ENCODE results near the gene PLCB2. TPM values are rescaled to one million over a fixed set of nuclear protein-coding genes. Genes with fewer than 3 reads are reported as not detected.

The PLCB2 gene
- polyA plus RNA-seq, 1 of the 3 experiments (the other 2 are of a cell fraction) = 0.15 TPM

DNA sequence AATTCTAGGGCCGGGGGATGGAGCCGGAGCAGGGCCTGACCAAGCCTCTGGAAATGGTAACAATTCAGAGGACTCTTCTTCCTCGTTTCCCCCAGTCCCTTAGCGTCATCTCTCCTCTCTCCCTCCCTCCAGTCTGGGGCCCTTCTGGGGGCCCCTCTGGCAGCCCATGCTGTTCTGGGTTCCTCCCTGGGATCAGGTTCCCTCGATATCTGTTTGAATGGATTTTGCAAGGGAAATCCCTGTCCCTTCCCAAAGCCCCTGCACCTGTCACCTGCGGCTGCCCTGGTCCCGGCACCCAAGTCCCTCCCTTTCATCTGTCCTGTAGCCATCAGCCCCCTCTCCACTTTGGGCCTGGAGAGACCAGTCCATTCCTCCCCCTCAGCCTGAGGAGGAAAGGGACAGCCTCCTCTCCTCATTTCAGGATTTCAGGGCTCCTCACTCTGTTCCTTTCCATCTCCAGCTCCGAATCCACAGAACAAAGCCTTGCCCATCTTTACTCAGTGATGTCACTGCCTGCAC lies 1.7 kb upstream of the PLCB2 start (continued):
- TF ChIP-seq, protein P1, sequence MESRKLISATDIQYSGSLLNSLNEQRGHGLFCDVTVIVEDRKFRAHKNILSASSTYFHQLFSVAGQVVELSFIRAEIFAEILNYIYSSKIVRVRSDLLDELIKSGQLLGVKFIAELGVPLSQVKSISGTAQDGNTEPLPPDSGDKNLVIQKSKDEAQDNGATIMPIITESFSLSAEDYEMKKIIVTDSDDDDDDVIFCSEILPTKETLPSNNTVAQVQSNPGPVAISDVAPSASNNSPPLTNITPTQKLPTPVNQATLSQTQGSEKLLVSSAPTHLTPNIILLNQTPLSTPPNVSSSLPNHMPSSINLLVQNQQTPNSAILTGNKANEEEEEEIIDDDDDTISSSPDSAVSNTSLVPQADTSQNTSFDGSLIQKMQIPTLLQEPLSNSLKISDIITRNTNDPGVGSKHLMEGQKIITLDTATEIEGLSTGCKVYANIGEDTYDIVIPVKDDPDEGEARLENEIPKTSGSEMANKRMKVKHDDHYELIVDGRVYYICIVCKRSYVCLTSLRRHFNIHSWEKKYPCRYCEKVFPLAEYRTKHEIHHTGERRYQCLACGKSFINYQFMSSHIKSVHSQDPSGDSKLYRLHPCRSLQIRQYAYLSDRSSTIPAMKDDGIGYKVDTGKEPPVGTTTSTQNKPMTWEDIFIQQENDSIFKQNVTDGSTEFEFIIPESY (IDR thresholded peaks at IDR 0.05; ENCODE audit: borderline replicate concordance, low read depth) = no peak
- TF ChIP-seq GATA2 (CRISPR knock-in tag; IDR thresholded peaks at IDR 0.05) = no peak

DNA sequence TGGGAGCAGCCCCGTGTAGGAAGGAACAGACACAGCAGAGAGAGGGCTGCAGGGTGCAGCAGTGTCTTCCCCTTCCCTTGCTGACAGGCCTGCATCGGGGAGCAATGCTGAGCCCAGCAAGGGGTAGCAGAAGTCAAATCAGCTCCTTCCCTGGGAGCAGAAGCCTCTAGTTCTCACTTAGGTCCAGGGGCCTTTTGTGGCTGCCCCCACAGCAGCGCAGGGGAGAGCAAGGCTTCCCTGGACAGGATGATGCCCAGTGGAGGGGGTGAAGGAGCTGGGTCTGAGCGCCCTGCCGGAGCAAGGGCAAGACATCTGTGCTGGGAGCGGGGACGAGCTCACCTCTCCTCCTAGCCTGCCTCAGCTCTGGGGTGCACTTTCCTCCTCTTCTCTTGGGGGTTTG lies 827 bp downstream of the PLCB2 start:
- Histone ChIP-seq H3K79me2 (ENCODE audit: insufficient read depth) (no peaks in the 10 kb centered on the region), H3F3A (replicated peaks; ENCODE audit: insufficient read depth) (no peaks in the 10 kb centered on the region), H3K9ac (no peak overlapping the region), H3K27ac (ENCODE audit: low read depth in 2 of 2, low read length in 1 of 2) (no peak overlapping the region), H2AFZ (ENCODE audit: low read depth) (no peak overlapping the region), H3K4me1 (ENCODE audit: control insufficient read depth in 1 of 2, insufficient read depth in 2 of 2, low read depth in 1 of 2, low read length in 1 of 2) (peaks cover 0 to 18% of the 10 kb centered on the region in 2 experiments; a peak in 1 of 4 replicates), H3K4me2 (no peak overlapping the region), H4K20me1 (ENCODE audit: insufficient read depth) (no peaks in the 10 kb centered on the region), H3K9me2 (no peaks in the 10 kb centered on the region), H3K9me3 (no peaks in the 10 kb centered on the region), H3K4me3 (ENCODE audit: low read depth in 2 of 2, low read length in 1 of 2) (no peak overlapping the region), H3K27me3 (ENCODE audit: insufficient read depth) (no peaks in the 10 kb centered on the region; the same call in 1 of the 2 replicates), H3K36me3 (replicated peaks in 1 of 2; ENCODE audit: control insufficient read depth in 1 of 2, insufficient read depth in 2 of 2, low read length in 1 of 2) (no peaks in the 10 kb centered on the region)
- no peak for DNase-seq
- WGBS (ENCODE audit: low lambda C conversion rate) = 79% methylated on average over 5 of the region's 7 CpGs
- CTCF ChIA-PET = interaction anchor here (1.1 to 70.6 kb wide), 8 partner anchors 7 to 262 kb away, joined by 3 to 2194 read pairs (median 34); partner anchors contain the start of genes ANKRD63, CCDC9B, DISP2 and INAFM2
- TF ChIP-seq ELF1 (IDR thresholded peaks at IDR 0.05) = no peak
- TF ChIP-seq TCF12 (IDR thresholded peaks at IDR 0.05) = no peak
- TF ChIP-seq, protein P2, sequence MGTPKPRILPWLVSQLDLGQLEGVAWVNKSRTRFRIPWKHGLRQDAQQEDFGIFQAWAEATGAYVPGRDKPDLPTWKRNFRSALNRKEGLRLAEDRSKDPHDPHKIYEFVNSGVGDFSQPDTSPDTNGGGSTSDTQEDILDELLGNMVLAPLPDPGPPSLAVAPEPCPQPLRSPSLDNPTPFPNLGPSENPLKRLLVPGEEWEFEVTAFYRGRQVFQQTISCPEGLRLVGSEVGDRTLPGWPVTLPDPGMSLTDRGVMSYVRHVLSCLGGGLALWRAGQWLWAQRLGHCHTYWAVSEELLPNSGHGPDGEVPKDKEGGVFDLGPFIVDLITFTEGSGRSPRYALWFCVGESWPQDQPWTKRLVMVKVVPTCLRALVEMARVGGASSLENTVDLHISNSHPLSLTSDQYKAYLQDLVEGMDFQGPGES (IDR thresholded peaks at IDR 0.05; ENCODE audit: low read depth, low read length) = no peak
- no peak for TF ChIP-seq RFX5 (IDR thresholded peaks at IDR 0.05; ENCODE audit: low read length)
- TF ChIP-seq, protein P3, sequence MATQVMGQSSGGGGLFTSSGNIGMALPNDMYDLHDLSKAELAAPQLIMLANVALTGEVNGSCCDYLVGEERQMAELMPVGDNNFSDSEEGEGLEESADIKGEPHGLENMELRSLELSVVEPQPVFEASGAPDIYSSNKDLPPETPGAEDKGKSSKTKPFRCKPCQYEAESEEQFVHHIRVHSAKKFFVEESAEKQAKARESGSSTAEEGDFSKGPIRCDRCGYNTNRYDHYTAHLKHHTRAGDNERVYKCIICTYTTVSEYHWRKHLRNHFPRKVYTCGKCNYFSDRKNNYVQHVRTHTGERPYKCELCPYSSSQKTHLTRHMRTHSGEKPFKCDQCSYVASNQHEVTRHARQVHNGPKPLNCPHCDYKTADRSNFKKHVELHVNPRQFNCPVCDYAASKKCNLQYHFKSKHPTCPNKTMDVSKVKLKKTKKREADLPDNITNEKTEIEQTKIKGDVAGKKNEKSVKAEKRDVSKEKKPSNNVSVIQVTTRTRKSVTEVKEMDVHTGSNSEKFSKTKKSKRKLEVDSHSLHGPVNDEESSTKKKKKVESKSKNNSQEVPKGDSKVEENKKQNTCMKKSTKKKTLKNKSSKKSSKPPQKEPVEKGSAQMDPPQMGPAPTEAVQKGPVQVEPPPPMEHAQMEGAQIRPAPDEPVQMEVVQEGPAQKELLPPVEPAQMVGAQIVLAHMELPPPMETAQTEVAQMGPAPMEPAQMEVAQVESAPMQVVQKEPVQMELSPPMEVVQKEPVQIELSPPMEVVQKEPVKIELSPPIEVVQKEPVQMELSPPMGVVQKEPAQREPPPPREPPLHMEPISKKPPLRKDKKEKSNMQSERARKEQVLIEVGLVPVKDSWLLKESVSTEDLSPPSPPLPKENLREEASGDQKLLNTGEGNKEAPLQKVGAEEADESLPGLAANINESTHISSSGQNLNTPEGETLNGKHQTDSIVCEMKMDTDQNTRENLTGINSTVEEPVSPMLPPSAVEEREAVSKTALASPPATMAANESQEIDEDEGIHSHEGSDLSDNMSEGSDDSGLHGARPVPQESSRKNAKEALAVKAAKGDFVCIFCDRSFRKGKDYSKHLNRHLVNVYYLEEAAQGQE (IDR thresholded peaks at IDR 0.05; ENCODE audit: low read depth, low read length) = no peak
- TF ChIP-seq TAF1 (IDR thresholded peaks at IDR 0.05; ENCODE audit: borderline replicate concordance, low read depth, low read length) = no peak
- no peak for TF ChIP-seq SMC3 (IDR thresholded peaks at IDR 0.05; ENCODE audit: low read depth, low read length)
- TF ChIP-seq FOSL2 (IDR thresholded peaks at IDR 0.05; ENCODE audit: borderline replicate concordance, low read depth) = no peak
- POLR2A ChIA-PET = no interaction called here

Measured in SK-N-SH (cell line).